IMR-90 (cell line): ENCODE results near the gene FTL. TPM values are rescaled to one million over a fixed set of nuclear protein-coding genes. Genes with fewer than 3 reads are reported as not detected.

Experiments used
- ATAC-seq: fragments of 200-7000 bp; cut with Tn5 transposase; 2 replicates; pipeline ENCODE4 v1.9.1; 2020; ENCODE audit warnings: low read depth, mild to moderate bottlenecking, moderate library complexity
- BruUV-seq: library from RNA; stranded (reverse); fragments of 400-500 nt; replicated peaks from 2 replicates; lab custom pipeline; 2021; lab: Mats Ljungman, UMichigan
- CTCF ChIA-PET: fragments of 300-600 bp; formaldehyde crosslinking; extraction: SDS; loops from one replicate; lab custom pipeline; 2021; ENCODE audit warnings: antibody characterized with exemption; lab: Yijun Ruan, JAX
- POLR2A ChIA-PET: fragments of 300-600 bp; sonication (Branson Sonifier 250); formaldehyde crosslinking; loops from one replicate; lab custom pipeline; 2022; ENCODE audit warnings: antibody characterized with exemption; ENCODE audit not compliant: unreplicated experiment; lab: Charles Lee
- DNase-seq: peaks from one replicate; pipeline ENCODE4 v3.0.0; 2013
- H2AFZ ChIP-seq: replicated peaks from 2 replicates; pipeline ENCODE3; 2013; ENCODE audit warnings: low read length, mild to moderate bottlenecking; ENCODE audit not compliant: poor library complexity
- H2AK5ac ChIP-seq: 2 replicates; pipeline ENCODE4 v1.6.1; 2013; ENCODE audit warnings: low read depth, low read length, inconsistent platforms
- H2AK9ac ChIP-seq: replicated peaks from 2 replicates; pipeline ENCODE3; 2013; ENCODE audit warnings: mild to moderate bottlenecking, low read depth, low read length, moderate library complexity; ENCODE audit not compliant: poor library complexity
- H2BK120ac ChIP-seq: 2 replicates; pipeline ENCODE4 v1.6.1; 2013; ENCODE audit warnings: low read depth, low read length, inconsistent platforms
- H2BK15ac ChIP-seq: 3 replicates; pipeline ENCODE4 v1.6.1; 2013; ENCODE audit warnings: low read depth, low read length, inconsistent platforms
- H2BK20ac ChIP-seq: 2 replicates; pipeline ENCODE4 v1.6.1; 2013; ENCODE audit warnings: low read depth, mild to moderate bottlenecking, inconsistent platforms, low read length, moderate library complexity
- H2BK5ac ChIP-seq: 2 replicates; pipeline ENCODE4 v1.6.1; 2013; ENCODE audit warnings: mild to moderate bottlenecking, low read depth, low read length, inconsistent platforms; ENCODE audit not compliant: poor library complexity, severe bottlenecking
- H3K14ac ChIP-seq: replicated peaks from 2 replicates; pipeline ENCODE4 v1.6.1; 2013; ENCODE audit warnings: low read depth, low read length, inconsistent platforms
- H3K18ac ChIP-seq: 2 replicates; pipeline ENCODE4 v1.6.1; 2013; ENCODE audit warnings: low read depth, low read length, control low read depth
- H3K23ac ChIP-seq: 2 replicates; pipeline ENCODE4 v1.6.1; 2013; ENCODE audit warnings: low read depth, low read length, inconsistent platforms
- H3K27ac ChIP-seq: 2 replicates; pipeline ENCODE4 v1.5.1; 2013; ENCODE audit warnings: mild to moderate bottlenecking, control low read depth, low read length; ENCODE audit not compliant: insufficient read depth
- H3K27me3 ChIP-seq: 2 replicates; pipeline ENCODE4 v1.6.1; 2013; ENCODE audit warnings: low read length; ENCODE audit not compliant: control insufficient read depth, insufficient read depth
- H3K36me3 ChIP-seq: 2 replicates; pipeline ENCODE4 v1.6.1; 2013; ENCODE audit warnings: low read length, mixed read lengths; ENCODE audit not compliant: control insufficient read depth, insufficient read depth
- H3K4ac ChIP-seq: 2 replicates; pipeline ENCODE4 v1.6.1; 2013; ENCODE audit warnings: low read depth, low read length, inconsistent platforms
- H3K4me1 ChIP-seq: 2 replicates; pipeline ENCODE4 v1.6.1; 2013; ENCODE audit warnings: low read length, mixed read lengths; ENCODE audit not compliant: control insufficient read depth, insufficient read depth
- H3K4me2 ChIP-seq: 2 replicates; pipeline ENCODE4 v1.6.1; 2013; ENCODE audit warnings: low read depth, mild to moderate bottlenecking, control low read depth, low read length, moderate library complexity
- H3K4me3 ChIP-seq: 2 replicates; pipeline ENCODE4 v1.5.1; 2013; ENCODE audit warnings: low read depth, mild to moderate bottlenecking, control low read depth, low read length, moderate library complexity; ENCODE audit not compliant: insufficient read depth
- H3K56ac ChIP-seq: 2 replicates; pipeline ENCODE4 v1.6.1; 2013; ENCODE audit warnings: low read length, inconsistent platforms; ENCODE audit not compliant: insufficient read depth; ENCODE audit errors: extremely low read depth
- H3K79me1 ChIP-seq, 2 experiments: 2 replicates each; pipeline ENCODE4 v1.6.1; 2013; ENCODE audit warnings: low read length in 2 of 2, inconsistent platforms in 1 of 2, low read depth in 1 of 2
- H3K9ac ChIP-seq: 2 replicates; pipeline ENCODE4 v1.6.1; 2013; ENCODE audit warnings: low read depth, low read length, control low read depth
- H3K9me1 ChIP-seq: 2 replicates; pipeline ENCODE4 v1.6.1; 2013; ENCODE audit warnings: low read length, inconsistent platforms; ENCODE audit not compliant: insufficient read depth
- H3K9me3 ChIP-seq: 2 replicates; pipeline ENCODE4 v1.6.1; 2013; ENCODE audit warnings: low read length; ENCODE audit not compliant: control insufficient read depth, insufficient read depth
- H4K20me1 ChIP-seq: 2 replicates; pipeline ENCODE4 v1.6.1; 2013; ENCODE audit warnings: low read length, inconsistent platforms; ENCODE audit not compliant: insufficient read depth
- H4K5ac ChIP-seq: 2 replicates; pipeline ENCODE4 v1.6.1; 2013; ENCODE audit warnings: mild to moderate bottlenecking, low read depth, low read length, control low read depth
- H4K8ac ChIP-seq, 2 experiments: 2 replicates each; pipeline ENCODE4 v1.6.1; 2013; ENCODE audit warnings: low read depth in 2 of 2, low read length in 2 of 2, control low read depth in 1 of 2, inconsistent platforms in 1 of 2
- H4K91ac ChIP-seq: 2 replicates; pipeline ENCODE4 v1.6.1; 2013; ENCODE audit warnings: low read depth, low read length, inconsistent platforms; ENCODE audit not compliant: insufficient read depth
- CHD1 ChIP-seq: IDR thresholded peaks from 2 replicates; pipeline ENCODE4 v1.6.1; 2012; ENCODE audit warnings: low read depth, low read length, improper control_type of control experiment
- ELK1 ChIP-seq: fragments of 150-350 bp; IDR thresholded peaks from 2 replicates; pipeline ENCODE4 v1.6.1; 2016; ENCODE audit warnings: low read depth, mild to moderate bottlenecking, low read length, moderate library complexity, borderline replicate concordance
- FOS ChIP-seq: fragments of 150-350 bp; IDR thresholded peaks from 2 replicates; pipeline ENCODE4 v1.6.1; 2016; ENCODE audit warnings: low read depth, low read length
- MAFK ChIP-seq: IDR thresholded peaks from 2 replicates; pipeline ENCODE4 v1.6.1; 2012; ENCODE audit warnings: low read depth, low read length, improper control_type of control experiment
- MAZ ChIP-seq: IDR thresholded peaks from 2 replicates; pipeline ENCODE4 v1.6.1; 2012; ENCODE audit warnings: low read depth, mild to moderate bottlenecking, low read length, improper control_type of control experiment, moderate library complexity, borderline replicate concordance
- MXI1 ChIP-seq: IDR thresholded peaks from 2 replicates; pipeline ENCODE4 v1.6.1; 2012; ENCODE audit warnings: low read depth, mild to moderate bottlenecking, low read length, moderate library complexity, borderline replicate concordance
- NFE2L2 ChIP-seq: fragments of 150-350 bp; IDR thresholded peaks from 2 replicates; pipeline ENCODE4 v1.6.1; 2016; ENCODE audit warnings: low read depth, mild to moderate bottlenecking, low read length
- POLR2A ChIP-seq: IDR thresholded peaks from 2 replicates; pipeline ENCODE4 v1.6.1; 2012; ENCODE audit warnings: mild to moderate bottlenecking, low read depth, low read length
- RAD21 ChIP-seq: IDR thresholded peaks from 2 replicates; pipeline ENCODE4 v1.6.1; 2012; ENCODE audit warnings: low read length, improper control_type of control experiment
- RCOR1 ChIP-seq: IDR thresholded peaks from 2 replicates; pipeline ENCODE4 v1.6.1; 2012; ENCODE audit warnings: mild to moderate bottlenecking, low read length, improper control_type of control experiment; ENCODE audit not compliant: insufficient replicate concordance
- SMC3 ChIP-seq: fragments of 150-350 bp; IDR thresholded peaks from 2 replicates; pipeline ENCODE4 v1.6.1; 2016; ENCODE audit warnings: low read depth, mild to moderate bottlenecking, antibody characterized with exemption, low read length, moderate library complexity
- USF2 ChIP-seq: fragments of 150-350 bp; IDR thresholded peaks from 2 replicates; pipeline ENCODE4 v1.6.1; 2017; ENCODE audit warnings: mild to moderate bottlenecking, antibody characterized with exemption, low read length, low read depth
- WGBS, 2 experiments: methylation state at CpG; one replicate each; pipeline versions ENCODE4 v1.1.5 to v1.1.7; 2013; ENCODE audit warnings: missing lambda C conversion rate in 2 of 2; ENCODE audit not compliant: insufficient read length in 1 of 2; ENCODE audit errors: extremely low coverage in 2 of 2; 5-methylcytosine and 5-hydroxymethylcytosine counted together
- dilution Hi-C: fragments of 300-500 bp; cut with HindIII; formaldehyde crosslinking; loops from one replicate; pipeline ENCODE4 v1.14.3; 2018; ENCODE audit warnings: low sequenced_read_pairs; ENCODE audit not compliant: unreplicated experiment
- in situ Hi-C: fragments of 300-500 bp; cut with MboI; formaldehyde crosslinking; loops from 3 replicates; pipeline ENCODE4 v1.14.3; 2019; ENCODE audit warnings: low sequenced_read_pairs, inconsistent platforms, mixed read lengths
- intact Hi-C: fragments of 100-400 bp; cut with micrococcal nuclease; formaldehyde crosslinking; loops from 2 replicates; pipeline ENCODE4 v1.10.0; 2022
- polyA plus RNA-seq, 3 experiments: library from polyadenylated mRNA; depleted of rRNA; stranded (reverse); fragments of >200 nt; gene quantifications; 2 replicates each; pipeline ENCODE4 v1.2.3, GENCODE V29; 2012; ENCODE audit warnings: low replicate concordance in 1 of 3
- total RNA-seq: library from RNA; depleted of rRNA; stranded (reverse); fragments of >200 nt; gene quantifications from 2 replicates; pipeline ENCODE4 v1.2.3, GENCODE V29; 2012
- TF ChIP-seq, protein P1 (sequence below): conservative IDR thresholded peaks from 2 replicates; pipeline ENCODE4 v1.5.1; 2012; ENCODE audit warnings: mild to moderate bottlenecking, low read depth, low read length, improper control_type of control experiment

Gene FTL
- total and polyA plus RNA-seq, 2 of the 4 experiments (the other 2 are of a cell fraction), result 1,057 to 2,944 TPM

DNA sequence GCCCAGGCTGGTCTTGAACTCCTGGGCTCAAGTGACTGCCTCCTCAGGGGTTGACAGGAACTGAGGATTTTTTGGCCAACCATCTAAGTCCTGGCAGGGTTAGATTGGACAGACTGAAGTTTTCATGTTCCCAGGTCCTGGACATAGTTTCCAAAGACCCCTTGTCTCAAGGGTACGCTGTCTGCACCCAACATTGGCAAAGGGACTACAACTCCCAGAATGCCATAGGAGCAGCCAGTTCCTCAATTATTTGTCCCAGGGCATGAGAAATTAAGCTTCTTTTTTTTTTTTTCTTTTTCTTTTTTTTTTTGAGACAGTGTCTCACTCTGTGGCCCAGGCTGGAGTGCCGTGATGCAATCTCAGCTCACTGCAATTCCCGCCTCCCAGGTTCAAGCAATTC lies 21.1 kb downstream of the FTL start:
- POLR2A ChIA-PET, result interaction anchor here (0.6 kb wide), 1 partner anchor 20 kb away, joined by 4 read pairs; no protein-coding TSS in a partner anchor
- peaks cover 65% of the 10 kb centered on the region for H3K36me3 ChIP-seq

More for the DNA sequence above, 21.1 kb downstream of the FTL start:
- no peak overlapping the region for H2BK15ac ChIP-seq
- no peak overlapping the region for H2BK120ac ChIP-seq
- H3K9me3 ChIP-seq, result no peaks in the 10 kb centered on the region
- no peak overlapping the region for H3K4ac ChIP-seq
- no peak overlapping the region for H3K18ac ChIP-seq
- no peak for TF ChIP-seq RAD21
- TF ChIP-seq MAZ, result no peak
- no peak for TF ChIP-seq ELK1
- no peak for TF ChIP-seq MAFK
- TF ChIP-seq CHD1, result no peak
- no peak for TF ChIP-seq NFE2L2
- TF ChIP-seq, protein P1, sequence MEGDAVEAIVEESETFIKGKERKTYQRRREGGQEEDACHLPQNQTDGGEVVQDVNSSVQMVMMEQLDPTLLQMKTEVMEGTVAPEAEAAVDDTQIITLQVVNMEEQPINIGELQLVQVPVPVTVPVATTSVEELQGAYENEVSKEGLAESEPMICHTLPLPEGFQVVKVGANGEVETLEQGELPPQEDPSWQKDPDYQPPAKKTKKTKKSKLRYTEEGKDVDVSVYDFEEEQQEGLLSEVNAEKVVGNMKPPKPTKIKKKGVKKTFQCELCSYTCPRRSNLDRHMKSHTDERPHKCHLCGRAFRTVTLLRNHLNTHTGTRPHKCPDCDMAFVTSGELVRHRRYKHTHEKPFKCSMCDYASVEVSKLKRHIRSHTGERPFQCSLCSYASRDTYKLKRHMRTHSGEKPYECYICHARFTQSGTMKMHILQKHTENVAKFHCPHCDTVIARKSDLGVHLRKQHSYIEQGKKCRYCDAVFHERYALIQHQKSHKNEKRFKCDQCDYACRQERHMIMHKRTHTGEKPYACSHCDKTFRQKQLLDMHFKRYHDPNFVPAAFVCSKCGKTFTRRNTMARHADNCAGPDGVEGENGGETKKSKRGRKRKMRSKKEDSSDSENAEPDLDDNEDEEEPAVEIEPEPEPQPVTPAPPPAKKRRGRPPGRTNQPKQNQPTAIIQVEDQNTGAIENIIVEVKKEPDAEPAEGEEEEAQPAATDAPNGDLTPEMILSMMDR, result no peak
- TF ChIP-seq MXI1, result no peak
- no peak for TF ChIP-seq POLR2A
- TF ChIP-seq SMC3, result no peak
- no peak for TF ChIP-seq USF2
- TF ChIP-seq RCOR1, result no peak
- TF ChIP-seq FOS, result no peak
- in situ Hi-C loops (no loop called here), dilution Hi-C loops (no loop called here), intact Hi-C loops (no loop called here)
- H3K4me2 ChIP-seq, result no peak overlapping the region
- no peak overlapping the region for H3K56ac ChIP-seq
- H2AFZ ChIP-seq, result no peak overlapping the region
- no peak overlapping the region for H2BK20ac ChIP-seq
- H3K4me1 ChIP-seq, result peaks cover 7% of the 10 kb centered on the region
- no peak overlapping the region for H4K8ac ChIP-seq
- no peaks in the 10 kb centered on the region for H3K27me3 ChIP-seq
- no TSS peak for BruUV-seq
- peaks cover 22% of the 10 kb centered on the region for H4K20me1 ChIP-seq
- ATAC-seq, result no peak
- H3K79me1 ChIP-seq, result peaks cover 27 to 62% of the 10 kb centered on the region in 2 experiments
- H3K23ac ChIP-seq, result no peak overlapping the region
- peaks cover 13% of the 10 kb centered on the region for H3K9me1 ChIP-seq
- H2AK9ac ChIP-seq, result no peak overlapping the region
- H4K5ac ChIP-seq, result no peak overlapping the region
- no peak for DNase-seq
- H4K91ac ChIP-seq, result no peak overlapping the region
- no peak overlapping the region for H3K14ac ChIP-seq
- 83% methylated on average over 1 of the region's 3 CpGs; no CpG with 5 or more reads in 1 of the 2 experiments for WGBS, 2 experiments
- H3K4me3 ChIP-seq, result no peak overlapping the region
- no peak overlapping the region for H2BK5ac ChIP-seq
- CTCF ChIA-PET, result no interaction called here
- no peak overlapping the region for H3K27ac ChIP-seq
- no peak overlapping the region for H2AK5ac ChIP-seq
- no peak overlapping the region for H3K9ac ChIP-seq
